ENCODE results near the gene GOLGA3. TPM values are rescaled to one million over a fixed set of nuclear protein-coding genes. Genes with fewer than 3 reads are reported as not detected.

GOLGA3 gene
- total and polyA plus RNA-seq, 2 experiments from 2014 or later, result 10.3 to 57.8 TPM

- H3K27ac ChIP-seq (ENCODE audit: low read depth), result no peak overlapping the region
- Mint-ChIP-seq H3K36me3 (ENCODE audit: low read depth) (peaks cover 55% of the 10 kb centered on the region), H3K4me1 (no peaks in the 10 kb centered on the region), H3K4me3 (no peak overlapping the region), H3K9me3 (no peaks in the 10 kb centered on the region), H3K27ac (no peak overlapping the region), H3K27me3 (ENCODE audit: insufficient read depth, low read depth, poor library complexity) (peaks cover 11% of the 10 kb centered on the region)
- no peak for ATAC-seq
- H2AFZ ChIP-seq, result no peak overlapping the region
- no peaks in the 10 kb centered on the region for H4K20me1 ChIP-seq (replicated peaks; ENCODE audit: insufficient read depth)
- no peaks in the 10 kb centered on the region for H3K79me2 ChIP-seq (replicated peaks; ENCODE audit: insufficient read depth)
- DNase-seq (ENCODE audit: low spot score), result no peak
- peaks cover 22% of the 10 kb centered on the region for H3K36me3 ChIP-seq (ENCODE audit: insufficient read depth)
- H3K9me2 ChIP-seq (ENCODE audit: insufficient read depth), result no peaks in the 10 kb centered on the region
- H3K4me1 ChIP-seq (ENCODE audit: insufficient read depth), result no peaks in the 10 kb centered on the region
- H3K27me3 ChIP-seq (ENCODE audit: insufficient read depth), result no peaks in the 10 kb centered on the region
- no peak overlapping the region for H3K4me2 ChIP-seq
- no peak overlapping the region for H3K4me3 ChIP-seq
- peaks cover 4% of the 10 kb centered on the region; the same call in 1 of the 2 replicates for H3F3A ChIP-seq (replicated peaks; ENCODE audit: low read depth)
- no peak for TF ChIP-seq ETS1 (IDR thresholded peaks at IDR 0.05)
- TF ChIP-seq EZH2 (IDR thresholded peaks at IDR 0.05; ENCODE audit: low read depth, unreplicated experiment), result no peak
- no peak for TF ChIP-seq STAT1 (IDR thresholded peaks at IDR 0.05; ENCODE audit: unreplicated experiment)
- TF ChIP-seq JUNB (IDR thresholded peaks at IDR 0.05; ENCODE audit: unreplicated experiment), result no peak
- no peak for TF ChIP-seq POLR2AphosphoS5 (IDR thresholded peaks at IDR 0.05; ENCODE audit: low read depth)
- TF ChIP-seq ZNF114 (CRISPR knock-in tag; IDR thresholded peaks at IDR 0.05), result no peak
- no peak for TF ChIP-seq ZNF462 (CRISPR knock-in tag; IDR thresholded peaks at IDR 0.05)
- TF ChIP-seq ZNF331 (CRISPR knock-in tag; IDR thresholded peaks at IDR 0.05; ENCODE audit: low read depth), result no peak
- no peak for TF ChIP-seq EZH2phosphoT487 (IDR thresholded peaks at IDR 0.05; ENCODE audit: unreplicated experiment)
- no peak for TF ChIP-seq CREB1 (CRISPR knock-in tag; IDR thresholded peaks at IDR 0.05; ENCODE audit: low read depth)
- no peak for TF ChIP-seq CTCF (conservative IDR thresholded peaks at IDR 0.05; ENCODE audit: low read depth in 2 of 2)
- TF ChIP-seq REST (IDR thresholded peaks at IDR 0.05; ENCODE audit: unreplicated experiment), result no peak
Measured at GRCh38 chr12:132777614-132778013, 51.1 kb downstream of the GOLGA3 start.

Data from GM23338 (cell line).